SK-MEL-5 (cell line): ENCODE data around the gene PIK3R5. TPM values are rescaled to one million over a fixed set of nuclear protein-coding genes. Genes with fewer than 3 reads are reported as not detected.
"Not testable (repeated sequence)": the region's sequence is repeated elsewhere in the genome, so short reads cannot be mapped to it uniquely, and the experiment has no call there.

Experiments
- DNase-seq: peaks from one replicate; pipeline ENCODE4 v3.0.0-alpha.2; 2016; ENCODE audit warnings: low read depth, low spot score
- in situ Hi-C: cut with HindIII; loops from 2 replicates; pipeline ENCODE4 v1.10.0; 2016; ENCODE audit warnings: low sequenced_read_pairs, high pct_unique_total_duplicates, low pct_unique_long_range_greater_than_20kb
- total RNA-seq: library from RNA; depleted of rRNA; stranded (reverse); fragments of >200 nt; shearing (Covaris generic); gene quantifications from 2 replicates; pipeline ENCODE4 v1.2.3, GENCODE V29; 2014

PIK3R5 gene
- total RNA-seq, 1 experiment from 2014 or later, result 0.82 TPM

DNA sequence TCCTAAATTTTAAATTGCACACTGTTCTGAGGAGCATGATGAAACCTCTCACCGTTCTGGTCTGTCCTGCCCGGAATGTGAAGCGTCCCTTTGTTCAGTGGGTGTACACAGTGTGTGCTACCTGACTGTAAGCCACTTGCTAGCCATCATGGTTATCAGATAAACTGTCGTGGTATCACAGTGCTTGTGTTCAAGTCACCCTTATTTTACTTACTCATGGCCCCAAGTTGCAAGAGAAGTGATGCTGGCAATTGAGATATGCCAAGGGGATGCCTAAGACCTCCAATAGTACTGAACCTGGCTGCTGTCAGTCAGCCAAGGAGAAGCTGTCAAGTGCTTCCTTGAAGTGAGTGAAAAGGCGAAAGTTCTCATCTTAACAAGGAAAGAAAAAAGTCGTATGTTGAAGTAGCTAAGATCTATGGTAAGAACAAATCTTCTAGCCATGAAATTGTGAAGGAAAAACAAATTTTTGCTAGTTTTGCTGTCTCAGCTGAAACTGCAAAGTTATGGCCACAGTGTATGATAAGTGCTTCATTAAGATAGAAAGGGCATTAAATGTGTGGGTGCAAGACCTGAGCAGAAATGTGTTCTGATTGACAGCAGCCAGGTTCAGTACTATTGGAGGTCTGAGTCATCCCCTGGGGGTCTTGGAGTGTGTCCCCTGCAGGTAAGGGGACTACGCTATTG is 103.9 kb downstream of the PIK3R5 start:
- no peak for DNase-seq

DNA sequence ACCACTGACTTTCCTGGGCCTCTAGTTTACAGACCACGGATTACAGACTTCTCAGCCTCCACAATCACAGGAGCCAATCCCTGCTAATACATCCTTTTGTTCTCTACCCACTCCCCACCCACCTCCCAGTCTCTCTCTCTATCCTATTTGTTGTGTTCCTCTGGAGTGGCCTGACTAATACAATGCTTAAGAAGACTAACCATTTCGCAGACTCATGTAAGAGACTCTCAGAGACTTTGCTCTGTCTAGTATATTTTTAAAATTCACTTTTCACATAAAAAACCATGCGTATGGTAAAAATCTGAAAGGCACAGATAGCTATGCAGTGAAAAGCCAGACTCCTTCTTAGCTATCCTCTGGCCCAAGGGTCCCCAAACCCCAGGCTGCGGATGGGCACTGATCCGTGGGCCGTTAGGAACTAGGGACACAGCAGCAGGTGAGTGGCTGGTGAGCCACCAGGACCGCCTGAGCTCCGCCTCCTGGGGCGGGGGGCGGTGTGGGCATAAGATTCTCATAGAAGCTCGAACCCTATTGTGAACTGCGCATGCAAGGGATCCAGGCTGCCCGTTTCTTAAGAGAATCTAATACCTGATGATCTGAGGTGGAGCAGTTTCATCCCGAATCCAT is 105.6 kb downstream of the PIK3R5 start:
- in situ Hi-C loops, result no loop called here
- no peak for DNase-seq

More for the DNA sequence above, 103.9 kb downstream of the PIK3R5 start:
- in situ Hi-C loops, result no loop called here

GRCh38 chr17:8859027-8859803 is 106.3 kb downstream of the PIK3R5 start:
- in situ Hi-C loops, result no loop called here
- peak; percentile 98 for DNase-seq

DNA sequence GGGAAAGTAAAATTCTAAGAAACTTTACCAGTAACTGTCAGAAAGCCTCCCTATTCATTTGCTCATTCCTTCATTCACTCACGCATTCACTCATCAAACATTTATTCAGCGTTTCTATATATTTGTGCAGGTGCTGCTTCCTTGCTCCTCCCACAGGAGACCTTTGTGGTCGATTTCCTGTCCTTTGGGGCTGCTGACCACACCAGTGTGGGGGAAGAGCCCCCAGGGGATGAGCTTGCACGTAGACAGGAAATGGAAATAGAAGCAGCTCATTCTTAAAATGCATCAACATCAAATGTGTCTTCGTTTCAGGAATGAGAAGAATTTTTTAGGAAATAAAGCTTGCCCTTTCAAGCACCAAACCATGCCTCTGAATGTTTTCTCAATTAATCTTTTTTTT is 107.6 kb downstream of the PIK3R5 start:
- peak; percentile 98 for DNase-seq
- in situ Hi-C loops, result no loop called here

GRCh38 chr17:8856869-8857575 is 108.5 kb downstream of the PIK3R5 start:
- in situ Hi-C loops, result no loop called here

DNA sequence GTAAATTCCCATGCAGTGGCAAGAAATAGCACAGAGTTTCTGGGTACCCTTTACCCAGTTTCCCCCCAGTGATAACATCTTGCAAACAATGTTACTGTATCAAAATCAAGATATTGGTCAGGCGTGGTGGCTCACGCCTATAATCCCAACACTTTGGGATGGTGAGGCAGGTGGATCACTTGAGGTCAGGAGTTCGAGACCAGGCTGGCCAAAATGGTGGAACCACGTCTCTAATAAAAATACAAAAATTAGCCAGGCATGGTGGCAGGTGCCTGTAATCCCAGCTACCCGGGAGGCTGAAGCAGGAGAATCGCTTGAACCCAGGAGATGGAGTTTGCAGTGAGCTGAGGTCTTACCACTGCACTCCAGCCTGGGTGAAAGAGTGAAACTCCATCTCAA is 109.3 kb downstream of the PIK3R5 start:
- DNase-seq, in situ Hi-C loops: not testable (repeated sequence)

More at GRCh38 chr17:8856869-8857575, 108.5 kb downstream of the PIK3R5 start:
- DNase-seq, result peak; percentile 10

DNA sequence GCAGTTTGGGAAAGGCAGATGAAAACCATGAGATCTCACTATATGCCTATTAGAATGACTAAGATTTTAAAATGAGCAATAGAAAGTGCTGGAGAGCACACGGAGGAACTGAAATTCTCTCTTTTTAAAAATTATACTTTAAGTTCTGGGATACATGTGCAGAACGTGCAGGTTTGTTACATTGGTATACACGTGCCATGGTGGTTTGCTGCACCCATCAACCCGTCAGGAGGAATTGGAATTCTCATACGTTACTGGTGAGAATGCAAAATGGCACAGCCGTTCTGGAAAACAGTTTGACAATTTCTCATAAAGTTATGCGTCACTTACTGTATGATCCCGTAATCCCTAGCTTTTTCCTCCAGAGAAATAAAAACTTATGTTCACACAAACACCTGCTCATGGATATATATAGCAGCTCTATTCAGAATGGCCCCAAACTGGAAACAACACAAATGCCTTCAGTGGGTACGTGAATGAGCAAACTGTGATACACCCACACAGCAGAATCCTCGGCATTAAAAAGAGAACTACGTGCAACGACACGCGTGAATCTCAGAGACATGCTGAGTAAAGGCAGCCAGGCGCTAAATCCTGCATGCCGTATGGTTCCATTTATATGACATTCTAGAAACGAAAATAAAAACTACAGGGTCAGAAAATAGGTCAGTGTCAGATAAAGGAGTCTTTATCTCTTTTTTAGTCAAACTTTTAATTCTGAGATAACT is 109.9 kb downstream of the PIK3R5 start:
- DNase-seq, result no peak
- in situ Hi-C loops, result no loop called here

- DNase-seq, result no peak
- in situ Hi-C loops, result no loop called here
Observed at GRCh38 chr17:8851600-8851999, 113.9 kb downstream of the PIK3R5 start.

- in situ Hi-C loops, result no loop called here
- DNase-seq, result no peak
Observed at GRCh38 chr17:8849311-8850041, 116.0 kb downstream of the PIK3R5 start.

- in situ Hi-C loops, result no loop called here
- DNase-seq, result no peak
Observed at GRCh38 chr17:8847891-8848290, 117.6 kb downstream of the PIK3R5 start.

DNA sequence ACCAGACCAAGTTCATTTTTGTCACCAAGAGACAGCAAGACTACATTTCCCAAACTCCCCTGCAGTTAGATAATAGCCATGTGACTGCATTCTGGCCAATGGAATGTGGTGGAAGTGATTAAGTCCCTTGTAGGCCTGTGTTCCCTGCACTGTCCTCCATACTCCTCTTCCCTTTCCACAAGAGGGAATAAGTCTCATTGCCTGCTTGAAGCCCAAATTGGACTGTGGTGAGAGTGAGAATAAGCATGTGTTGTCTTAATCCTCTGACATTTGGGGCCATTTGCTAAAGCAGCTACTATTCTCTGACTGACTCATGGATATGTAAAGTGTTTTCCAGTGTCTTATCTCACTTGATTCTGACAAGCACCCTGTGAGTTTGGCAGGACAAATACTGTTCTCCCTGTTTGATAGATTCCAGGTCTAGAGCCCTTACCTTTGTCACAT is 118.7 kb downstream of the PIK3R5 start:
- peak; percentile 83 for DNase-seq
- in situ Hi-C loops, result no loop called here

- no peak for DNase-seq
- in situ Hi-C loops, result no loop called here
Observed at GRCh38 chr17:8844229-8845218, 121.0 kb downstream of the PIK3R5 start.

GRCh38 chr17:8843344-8843743 is 122.2 kb downstream of the PIK3R5 start:
- DNase-seq, result no peak
- in situ Hi-C loops, result no loop called here

GRCh38 chr17:8841844-8842243 is 123.7 kb downstream of the PIK3R5 start:
- in situ Hi-C loops, result no loop called here
- no peak for DNase-seq

GRCh38 chr17:8839410-8839935 is 126.0 kb downstream of the PIK3R5 start:
- in situ Hi-C loops, result no loop called here
- no peak for DNase-seq
